Measurements from ENCODE around the gene PPP1R26.
"Not testable (repeated sequence)": the region's sequence is repeated elsewhere in the genome, so short reads cannot be mapped to it uniquely, and the experiment has no call there.

Gene PPP1R26, protein sequence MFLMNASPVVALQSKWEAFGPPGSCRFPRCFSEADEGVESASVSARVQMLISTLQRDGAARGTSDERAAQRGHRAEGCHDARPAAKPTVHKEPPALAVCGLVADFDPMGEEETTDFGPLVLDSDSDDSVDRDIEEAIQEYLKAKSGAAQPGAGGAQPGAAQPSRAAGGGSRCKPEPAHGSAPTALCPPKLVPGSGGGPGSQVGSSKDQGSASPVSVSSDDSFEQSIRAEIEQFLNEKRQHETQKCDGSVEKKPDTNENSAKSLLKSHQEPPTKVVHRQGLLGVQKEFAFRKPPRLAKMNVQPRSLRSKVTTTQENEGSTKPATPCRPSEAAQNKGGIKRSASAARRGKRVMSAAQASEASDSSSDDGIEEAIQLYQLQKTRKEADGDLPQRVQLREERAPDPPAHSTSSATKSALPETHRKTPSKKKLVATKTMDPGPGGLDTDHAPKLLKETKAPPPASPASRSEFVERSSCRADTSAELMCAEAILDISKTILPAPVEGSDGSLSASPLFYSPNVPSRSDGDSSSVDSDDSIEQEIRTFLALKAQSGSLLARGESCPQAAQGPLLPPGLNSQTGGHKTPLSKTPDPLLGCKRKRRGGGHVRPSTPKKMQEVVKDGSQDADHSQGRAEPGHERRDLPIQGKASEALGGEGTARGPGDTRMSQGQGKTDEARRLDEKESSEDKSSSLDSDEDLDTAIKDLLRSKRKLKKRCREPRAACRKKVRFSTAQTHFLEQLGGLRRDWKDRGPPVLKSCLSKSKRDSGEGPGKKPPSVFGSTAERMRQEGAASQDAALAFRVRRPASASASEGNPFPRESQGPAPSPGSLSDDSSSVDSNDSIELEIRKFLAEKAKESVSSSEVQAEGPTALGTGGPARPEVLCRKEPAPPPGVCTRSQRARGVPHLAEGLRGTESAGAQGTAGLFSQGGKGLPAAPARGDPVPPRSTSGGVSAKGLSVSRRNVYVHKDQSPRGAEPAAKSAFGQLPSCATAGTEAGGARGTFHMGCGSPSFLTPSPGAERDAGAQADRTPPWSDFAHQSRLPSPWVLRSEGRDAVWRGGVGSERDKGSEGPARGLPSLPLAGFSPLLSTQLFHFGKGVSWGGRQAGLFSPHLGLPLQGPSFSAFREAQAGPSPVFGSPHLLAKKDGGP (N-terminal part only)

DNA sequence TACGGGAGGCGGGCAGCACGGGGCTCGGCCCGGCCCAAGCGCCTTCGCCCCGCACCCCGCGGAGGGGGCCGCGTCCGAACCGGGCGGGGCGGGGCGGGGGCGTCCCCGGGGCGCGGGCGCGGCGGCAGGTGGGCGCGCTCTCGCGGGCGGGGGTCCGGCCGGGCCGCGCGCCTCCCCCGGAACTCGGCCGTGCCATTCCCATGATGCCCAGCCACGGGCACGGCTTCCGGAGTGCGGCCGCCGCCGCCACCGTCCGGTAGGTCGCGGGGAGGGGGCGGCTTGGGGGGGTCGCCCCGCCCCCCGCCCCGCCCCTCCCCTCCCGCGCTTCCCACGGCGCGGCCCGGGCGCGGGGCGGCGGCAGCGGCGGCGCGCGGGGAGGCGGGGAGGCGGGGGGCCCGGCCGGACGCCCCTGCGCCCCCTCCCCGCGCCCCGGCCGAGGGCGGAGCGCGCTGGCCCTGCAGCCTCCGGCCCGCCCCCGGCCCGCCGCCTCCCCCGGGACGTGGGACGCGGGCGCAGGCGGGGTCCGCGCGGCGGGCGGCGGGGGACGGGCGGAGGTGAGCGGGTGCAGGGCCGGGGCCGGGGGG lies at the start of gene PPP1R26:
Gene PPP1R26 (plus strand): TSS at position 314 of the 584 bp plus-strand sequence. CDS start 4,729 bp downstream, outside the sequence.
- DNase-seq (ENCODE audit: low spot score) (peak; percentile 66), FAIRE-seq (no peak)

DNA sequence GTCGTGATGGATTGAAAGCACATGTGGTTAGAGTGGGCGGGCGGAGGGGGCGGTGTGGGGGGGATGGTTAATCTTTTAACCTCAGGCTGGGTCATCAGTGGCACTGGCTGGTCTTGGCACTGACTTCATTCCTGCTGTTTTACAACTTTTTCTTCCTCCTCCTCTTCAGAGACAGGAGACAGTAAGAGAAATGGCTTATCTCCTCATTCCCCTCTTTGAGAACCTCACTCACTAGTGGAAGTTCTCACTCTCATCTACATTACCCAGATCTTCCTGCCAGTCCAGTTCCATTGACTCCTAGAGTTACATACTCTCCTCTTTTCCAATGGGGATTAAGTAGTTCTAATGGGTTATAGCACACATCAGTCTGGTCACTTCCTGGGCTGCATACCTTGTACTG lies 42.3 kb upstream of the PPP1R26 start:
- DNase-seq (ENCODE audit: low spot score) (no peak), FAIRE-seq (no peak)

DNA sequence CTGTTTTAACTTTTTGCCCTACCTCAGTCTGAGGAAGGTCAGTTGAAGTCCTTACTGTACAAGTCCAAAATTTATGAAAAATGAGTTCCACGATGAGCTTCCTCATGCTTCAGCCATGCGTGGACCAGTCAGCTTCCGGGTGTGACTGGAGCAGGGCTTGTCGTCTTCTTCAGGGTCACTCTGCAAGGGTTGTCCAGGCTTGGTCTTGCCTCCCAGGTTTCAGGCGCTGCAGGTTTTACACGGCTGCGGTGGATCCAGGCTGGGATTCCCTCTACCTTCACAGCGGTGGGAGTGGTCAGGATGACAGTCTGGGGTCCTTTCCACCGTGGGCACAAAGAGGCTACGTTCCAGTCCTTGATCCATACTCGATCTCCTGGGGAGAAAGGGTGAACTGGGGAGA lies 41.9 kb upstream of the PPP1R26 start:
- not testable (repeated sequence) for DNase-seq (ENCODE audit: low spot score); FAIRE-seq

DNA sequence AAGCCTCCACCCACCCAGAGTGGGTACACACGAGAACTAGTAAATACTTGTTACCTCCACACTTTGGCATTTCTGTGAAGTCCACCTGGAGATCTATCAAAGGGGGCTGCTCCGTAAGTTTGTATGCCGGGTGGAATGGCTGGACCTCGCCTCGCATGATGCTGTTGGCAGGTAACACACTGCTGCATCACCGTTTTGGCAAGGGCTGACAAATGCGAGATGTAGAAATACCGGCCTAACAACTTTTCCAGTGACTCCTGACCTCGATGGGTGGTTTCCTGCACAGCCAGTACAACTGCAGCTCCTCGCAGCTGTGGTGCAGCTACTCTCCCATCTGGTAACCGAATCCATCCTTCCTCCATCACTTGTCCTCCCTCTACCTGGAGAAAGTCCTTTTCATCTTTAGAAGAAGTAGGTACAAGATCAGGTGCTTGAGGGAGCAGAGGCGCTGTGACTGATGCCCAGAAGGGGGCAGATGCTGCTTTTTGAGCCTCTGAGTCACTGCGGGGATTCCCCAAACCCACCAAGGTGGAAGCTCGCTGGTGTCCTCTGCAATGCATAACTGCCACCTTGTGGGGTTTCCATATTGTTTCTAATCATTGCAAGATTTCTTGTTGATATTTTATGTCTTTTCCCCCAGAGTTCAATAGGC lies 40.9 kb upstream of the PPP1R26 start:
- FAIRE-seq: not testable (repeated sequence)

DNA sequence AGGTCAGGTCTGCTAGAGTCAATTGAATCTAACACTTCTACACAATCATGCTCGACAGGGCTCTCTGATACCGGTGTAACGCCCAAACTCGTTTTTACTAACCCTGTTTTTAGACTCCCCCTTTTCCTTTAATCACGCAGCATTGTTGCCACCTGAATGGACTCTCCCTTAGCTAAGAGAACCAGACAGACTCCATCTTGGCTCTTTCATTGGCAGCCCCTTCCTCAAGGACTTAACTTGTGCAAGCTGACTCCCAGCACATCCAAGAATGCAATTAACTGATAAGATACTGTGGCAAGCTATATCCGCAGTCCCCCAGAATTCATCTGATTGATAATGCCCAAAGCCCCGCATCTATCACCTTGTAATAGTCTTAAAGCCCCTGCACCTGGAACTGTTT lies 40.1 kb upstream of the PPP1R26 start:
- DNase-seq (ENCODE audit: low spot score); FAIRE-seq: not testable (repeated sequence)

More for the DNA sequence above, 40.9 kb upstream of the PPP1R26 start:
- DNase-seq (ENCODE audit: low spot score): not testable (repeated sequence)

DNA sequence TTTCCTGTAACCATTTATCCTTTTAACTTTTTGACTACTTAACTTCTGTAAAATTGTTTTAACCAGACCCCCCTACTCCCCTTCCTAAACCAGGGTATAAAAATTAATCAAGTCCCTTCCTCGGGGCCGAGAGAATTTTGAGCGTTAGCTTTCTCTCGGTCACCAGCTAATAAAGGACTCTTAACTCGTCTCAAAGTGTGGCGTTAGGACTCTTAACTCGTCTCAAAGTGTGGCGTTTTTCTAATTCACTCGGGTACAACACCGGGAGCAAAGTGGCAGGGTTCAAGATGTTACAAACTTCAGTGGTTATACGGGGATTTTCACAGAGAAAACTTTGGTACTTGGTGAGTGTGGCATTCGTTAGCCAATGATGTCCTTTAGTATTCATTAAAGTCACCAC lies 39.7 kb upstream of the PPP1R26 start:
- FAIRE-seq (no peak), DNase-seq (ENCODE audit: low spot score) (no peak)

DNA sequence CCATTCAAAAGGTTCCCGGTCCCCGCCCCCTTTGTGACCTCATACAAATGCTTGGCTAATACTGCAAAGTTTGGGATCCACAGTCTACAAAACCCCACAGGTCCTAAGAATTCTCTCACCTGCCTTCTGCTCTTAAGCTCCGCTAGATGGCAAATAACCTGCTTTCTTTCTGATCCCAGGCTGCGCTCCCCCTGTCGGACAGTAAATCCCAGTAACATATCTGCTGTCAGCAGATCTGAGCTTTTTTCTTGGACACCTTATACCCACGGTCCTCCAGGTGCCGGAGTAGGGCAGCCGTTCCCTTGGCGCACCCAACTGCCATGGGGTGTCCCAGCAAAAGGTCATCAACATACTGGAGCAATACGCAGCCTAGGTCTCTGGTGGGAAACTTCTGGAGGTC lies 39.0 kb upstream of the PPP1R26 start:
- DNase-seq (ENCODE audit: low spot score): no peak
- no peak for FAIRE-seq

DNA sequence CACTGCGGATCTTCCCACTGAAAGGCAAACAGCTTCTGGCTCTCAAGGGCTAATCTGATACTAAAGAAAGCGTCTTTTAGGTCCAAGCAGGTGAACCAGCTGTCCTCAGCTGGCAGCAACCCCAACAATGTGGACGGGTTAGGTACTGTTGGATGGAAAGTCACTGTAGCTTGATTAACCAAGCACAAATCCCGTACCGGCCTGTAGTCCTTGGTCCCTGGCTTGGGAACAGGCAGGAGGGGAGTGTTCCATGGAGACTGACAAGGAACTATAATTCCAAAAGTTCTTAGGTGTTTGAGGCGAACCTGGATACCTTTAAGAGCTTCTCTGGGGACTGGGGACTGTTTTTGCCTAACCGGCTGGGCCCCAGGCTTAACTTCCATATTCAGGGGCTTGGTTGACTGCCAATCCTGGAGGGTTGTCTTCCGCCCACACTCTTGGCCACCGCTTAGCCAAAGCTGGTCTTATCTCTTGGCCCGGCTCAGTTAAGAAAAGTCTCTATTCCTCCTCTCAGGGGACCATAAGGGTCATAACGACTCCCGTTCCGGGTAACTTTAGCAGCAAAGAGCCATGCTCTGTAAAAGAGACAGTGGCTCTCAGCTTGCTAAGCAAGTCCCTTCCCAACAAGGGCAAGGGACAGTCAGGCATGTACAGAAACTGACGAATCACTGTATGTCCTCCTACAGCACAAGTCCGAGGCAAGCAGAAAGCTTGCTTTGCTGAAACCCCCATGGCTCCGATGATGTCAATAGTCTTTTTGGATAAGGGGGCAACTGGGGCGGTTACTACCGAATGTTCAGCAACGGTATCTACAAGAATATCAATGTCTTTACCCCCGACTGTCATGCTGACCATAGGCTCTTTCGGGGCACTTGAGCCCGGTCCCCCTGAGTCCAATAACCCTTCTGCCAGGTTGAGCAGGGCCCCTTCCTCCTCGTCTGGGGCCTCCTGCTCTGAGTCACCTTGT lies 38.2 kb upstream of the PPP1R26 start:
- not testable (repeated sequence) for DNase-seq (ENCODE audit: low spot score); FAIRE-seq

DNA sequence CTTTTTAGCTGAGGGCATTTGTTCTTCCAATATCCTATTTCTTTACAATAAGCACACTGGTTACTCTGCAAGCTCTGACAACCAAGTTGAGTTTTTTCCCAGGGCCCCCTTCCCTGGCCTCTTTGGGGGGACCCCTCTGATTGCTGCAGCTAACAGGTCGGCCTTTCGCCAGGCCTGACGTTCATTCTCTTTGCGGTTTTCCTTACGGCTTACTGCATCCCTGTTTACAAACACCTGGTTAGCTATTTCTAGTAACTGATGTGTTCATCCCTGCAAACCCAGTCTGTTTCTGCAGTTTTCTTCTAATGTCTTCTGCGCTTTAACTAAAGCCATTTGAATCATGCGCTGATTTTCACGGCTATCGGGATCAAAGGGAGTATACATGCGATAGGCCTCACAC lies 37.5 kb upstream of the PPP1R26 start:
- no peak for FAIRE-seq
- no peak for DNase-seq (ENCODE audit: low spot score)

DNA sequence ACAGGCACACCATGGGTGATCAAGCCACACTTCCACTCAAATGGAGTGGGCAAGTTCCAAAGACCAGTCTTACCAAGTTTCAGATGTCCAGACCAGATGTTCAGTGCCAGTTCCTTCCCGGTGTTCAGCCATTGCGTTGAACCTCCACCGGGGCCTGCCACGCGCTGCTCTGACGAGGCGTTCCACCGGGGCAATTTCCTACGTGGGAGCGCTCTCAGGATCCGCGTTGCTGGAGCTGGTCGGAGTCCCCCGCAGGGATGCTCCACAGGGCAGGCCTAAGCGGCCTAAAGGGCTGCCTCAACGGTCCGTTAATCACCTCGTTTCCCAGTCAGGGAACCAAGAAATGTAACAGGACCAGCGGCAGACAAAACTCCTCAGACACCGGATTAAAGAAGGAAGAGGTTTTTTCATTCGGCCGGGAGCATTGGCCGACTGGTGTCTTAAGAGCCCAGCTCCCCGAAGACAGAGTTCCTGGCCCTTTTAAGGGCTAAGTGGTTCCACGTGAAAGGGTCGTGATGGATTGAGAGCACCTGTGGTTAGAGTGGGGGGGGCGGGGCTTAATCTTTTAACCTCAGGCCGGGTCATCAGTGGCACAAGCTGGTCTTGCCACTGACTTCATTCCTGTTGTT lies 35.7 kb upstream of the PPP1R26 start:
- no peak for DNase-seq (ENCODE audit: low spot score)
- no peak for FAIRE-seq

DNA sequence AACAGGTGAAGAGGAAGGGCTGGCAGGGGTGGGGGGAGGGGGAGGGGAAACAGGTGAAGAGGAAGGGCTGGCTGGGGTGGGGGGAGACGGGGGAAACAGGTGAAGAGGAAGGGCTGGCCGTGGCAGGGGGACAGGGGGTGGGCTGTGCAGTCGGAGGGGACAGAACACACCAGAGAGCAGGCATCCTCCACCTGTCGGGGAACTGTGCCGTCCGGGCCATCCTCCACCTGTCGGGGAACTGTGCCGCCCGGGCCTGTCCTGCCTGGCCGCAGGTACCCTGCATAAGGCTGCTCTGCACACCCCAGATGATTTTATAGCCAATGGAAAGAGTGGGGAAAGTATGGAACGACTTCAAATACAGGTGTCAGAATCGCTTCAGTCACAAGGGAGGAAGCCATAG lies 32.5 kb upstream of the PPP1R26 start:
- FAIRE-seq (no peak), DNase-seq (ENCODE audit: low spot score) (no peak)

DNA sequence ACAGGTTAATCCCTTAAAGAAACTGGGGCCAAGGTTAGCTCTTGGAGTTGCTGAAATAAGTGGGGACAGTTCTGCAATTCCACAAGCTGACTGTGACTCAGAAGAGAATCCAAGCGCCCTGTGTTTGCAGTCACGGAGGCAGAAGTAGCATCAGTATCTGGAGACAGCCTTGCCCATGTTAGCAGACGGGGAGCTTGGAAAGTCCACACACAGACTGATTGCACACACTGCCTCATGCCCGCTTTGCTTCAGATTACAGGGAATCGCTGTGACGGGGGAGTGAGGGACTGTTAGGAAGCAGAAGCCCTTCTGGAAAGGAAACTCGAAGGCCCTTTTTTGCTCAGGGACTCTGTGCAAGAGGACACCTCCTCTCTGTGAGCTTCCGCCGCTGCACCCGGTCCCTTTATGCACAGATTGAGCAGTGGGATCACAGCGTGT lies 30.9 kb upstream of the PPP1R26 start:
- FAIRE-seq: no peak
- no peak for DNase-seq (ENCODE audit: low spot score)

DNA sequence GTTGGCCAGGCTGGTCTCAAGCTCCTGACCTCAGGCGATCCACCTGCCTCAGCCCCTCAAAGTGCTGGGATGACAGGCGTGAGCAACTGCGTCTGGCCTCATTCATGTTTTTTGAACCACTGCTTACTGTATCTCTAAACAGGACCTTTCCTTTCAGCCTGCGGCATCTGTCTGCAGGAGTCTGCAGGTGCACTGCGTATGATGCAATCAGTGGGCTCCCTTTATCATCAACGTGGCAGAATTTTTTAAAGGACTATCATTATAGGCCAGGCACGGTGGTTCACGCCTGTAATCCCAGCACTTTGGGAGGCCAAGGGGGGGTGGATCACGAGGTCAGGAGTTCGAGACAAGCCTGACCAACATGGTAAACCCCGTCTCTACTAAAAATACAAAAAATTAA lies 30.1 kb upstream of the PPP1R26 start:
- not testable (repeated sequence) for FAIRE-seq; DNase-seq (ENCODE audit: low spot score)

DNA sequence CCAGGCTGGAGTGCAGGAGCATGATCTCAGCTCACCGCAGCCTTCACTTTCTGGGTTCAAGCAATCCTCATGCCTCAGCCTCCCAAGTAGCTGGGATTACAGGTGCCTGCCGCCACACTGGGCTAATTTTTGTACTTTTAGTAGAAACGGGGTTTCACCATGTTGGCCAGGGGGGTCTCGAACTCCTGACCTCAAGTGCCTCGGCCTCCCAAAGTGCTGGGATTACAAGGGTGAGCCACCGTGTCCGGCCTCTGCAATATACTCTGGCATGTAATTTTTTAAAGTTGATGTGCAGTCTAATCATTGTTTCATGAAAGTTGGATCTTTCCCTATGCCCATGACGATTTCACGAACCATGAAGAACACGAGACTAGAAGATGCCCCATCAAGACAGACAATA lies 28.6 kb upstream of the PPP1R26 start:
- DNase-seq (ENCODE audit: low spot score) (no peak), FAIRE-seq (no peak)

DNA sequence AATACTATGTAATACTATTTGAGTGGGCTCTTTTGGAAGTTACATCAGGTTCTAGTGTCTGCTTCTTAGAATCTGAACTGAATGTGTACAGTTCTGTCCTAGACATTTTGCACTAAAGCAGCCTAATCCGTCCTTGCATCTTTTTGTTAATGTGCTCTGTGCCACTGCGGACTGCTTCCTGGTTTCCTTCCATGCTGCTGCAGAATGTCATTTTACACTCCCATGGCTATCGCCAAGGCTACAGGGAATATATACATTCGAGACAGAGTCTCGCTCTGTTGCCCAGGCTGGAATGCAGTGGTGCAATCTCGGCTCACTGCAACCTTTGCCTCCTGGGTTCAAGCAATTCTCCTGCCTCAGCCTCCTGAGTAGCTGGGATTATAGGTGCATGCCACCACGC lies 27.7 kb upstream of the PPP1R26 start:
- not testable (repeated sequence) for FAIRE-seq; DNase-seq (ENCODE audit: low spot score)

DNA sequence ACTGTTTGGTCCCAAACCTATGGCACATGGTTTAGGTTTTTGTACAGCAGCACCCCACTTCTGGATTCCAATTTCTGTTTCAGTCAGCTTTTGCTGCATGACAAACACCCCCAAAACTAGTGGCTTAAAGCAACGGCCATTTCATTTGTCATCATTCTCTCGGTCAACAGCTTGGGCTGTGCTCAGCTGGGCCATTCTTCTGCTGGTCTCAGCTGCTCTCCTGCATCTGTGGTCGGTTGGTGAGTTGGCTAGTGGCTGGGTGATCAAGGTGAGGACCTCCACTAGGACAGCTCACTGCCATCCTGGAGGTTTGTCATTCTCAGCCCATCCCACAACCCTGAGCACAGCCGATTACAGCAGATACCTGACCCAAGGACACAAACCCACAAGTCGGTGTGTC lies 24.8 kb upstream of the PPP1R26 start:
- no peak for DNase-seq (ENCODE audit: low spot score)
- no peak for FAIRE-seq

DNA sequence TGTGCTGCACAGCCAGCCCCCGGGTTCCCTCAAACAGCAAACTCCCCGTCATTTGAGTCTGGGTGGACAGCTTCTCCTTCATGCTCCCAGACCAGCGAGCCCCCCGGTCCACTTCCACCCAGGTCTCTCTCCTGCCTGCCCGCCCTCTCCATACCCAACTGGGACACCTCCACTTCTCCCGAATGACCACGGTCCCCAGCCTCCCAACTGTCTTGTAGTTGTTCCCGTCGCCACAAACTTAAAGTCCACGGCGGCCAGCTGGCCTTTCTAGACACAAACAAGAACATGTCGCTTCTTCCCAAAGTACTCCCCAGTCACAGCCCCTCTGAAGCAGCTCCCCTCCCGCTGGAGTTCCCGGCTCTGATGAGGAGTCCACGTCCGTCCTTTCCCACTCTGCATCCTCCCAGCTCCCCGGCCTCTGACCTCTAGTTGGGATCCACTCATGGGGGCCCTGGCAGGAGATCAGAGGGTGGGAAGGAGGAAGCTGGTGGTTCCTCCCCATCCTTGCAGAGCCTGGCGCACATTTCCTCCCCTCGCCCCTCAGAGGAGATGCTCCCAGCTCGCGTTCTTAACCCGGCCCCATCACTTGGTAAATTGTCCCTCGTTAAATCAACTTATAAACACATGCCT lies 24.1 kb upstream of the PPP1R26 start:
- no peak for DNase-seq (ENCODE audit: low spot score)
- no peak for FAIRE-seq

DNA sequence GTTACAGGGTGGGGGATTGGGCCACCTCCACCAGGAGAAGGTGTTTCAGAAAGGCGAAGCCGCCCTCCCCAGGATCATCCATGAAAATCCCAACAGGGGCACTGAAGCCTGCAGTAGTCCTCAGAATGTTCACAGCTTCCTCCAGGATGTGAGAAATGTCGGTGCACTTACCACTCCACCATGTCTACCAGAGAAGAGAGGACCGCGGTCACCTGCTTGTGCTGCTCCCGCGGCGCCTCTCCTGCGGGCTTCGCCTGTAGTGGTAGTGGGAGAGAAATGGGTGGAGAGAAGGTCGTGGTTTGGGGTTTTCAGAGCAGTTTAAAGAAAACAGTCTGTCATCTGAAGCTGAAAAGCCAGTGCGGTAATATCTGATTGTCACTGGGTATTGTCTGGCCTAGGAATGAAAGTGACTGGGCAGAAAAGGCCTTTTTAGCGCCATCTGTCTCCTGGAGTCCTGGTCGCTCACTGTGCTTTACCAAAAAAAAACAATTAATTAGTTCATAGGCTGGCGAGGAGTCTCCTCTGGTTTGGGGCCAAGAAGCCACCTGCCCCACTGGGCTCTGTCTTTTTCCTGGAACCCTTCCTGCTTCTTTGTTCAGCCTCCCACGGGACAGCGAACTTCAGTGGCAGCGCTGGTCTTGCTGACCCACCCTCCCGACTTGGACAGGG lies 23.0 kb upstream of the PPP1R26 start:
- FAIRE-seq (no peak), DNase-seq (ENCODE audit: low spot score) (no peak)

Measured in urothelium cell line (cell line).